ENCODE measurements around the gene INCENP.

INCENP gene

DNA sequence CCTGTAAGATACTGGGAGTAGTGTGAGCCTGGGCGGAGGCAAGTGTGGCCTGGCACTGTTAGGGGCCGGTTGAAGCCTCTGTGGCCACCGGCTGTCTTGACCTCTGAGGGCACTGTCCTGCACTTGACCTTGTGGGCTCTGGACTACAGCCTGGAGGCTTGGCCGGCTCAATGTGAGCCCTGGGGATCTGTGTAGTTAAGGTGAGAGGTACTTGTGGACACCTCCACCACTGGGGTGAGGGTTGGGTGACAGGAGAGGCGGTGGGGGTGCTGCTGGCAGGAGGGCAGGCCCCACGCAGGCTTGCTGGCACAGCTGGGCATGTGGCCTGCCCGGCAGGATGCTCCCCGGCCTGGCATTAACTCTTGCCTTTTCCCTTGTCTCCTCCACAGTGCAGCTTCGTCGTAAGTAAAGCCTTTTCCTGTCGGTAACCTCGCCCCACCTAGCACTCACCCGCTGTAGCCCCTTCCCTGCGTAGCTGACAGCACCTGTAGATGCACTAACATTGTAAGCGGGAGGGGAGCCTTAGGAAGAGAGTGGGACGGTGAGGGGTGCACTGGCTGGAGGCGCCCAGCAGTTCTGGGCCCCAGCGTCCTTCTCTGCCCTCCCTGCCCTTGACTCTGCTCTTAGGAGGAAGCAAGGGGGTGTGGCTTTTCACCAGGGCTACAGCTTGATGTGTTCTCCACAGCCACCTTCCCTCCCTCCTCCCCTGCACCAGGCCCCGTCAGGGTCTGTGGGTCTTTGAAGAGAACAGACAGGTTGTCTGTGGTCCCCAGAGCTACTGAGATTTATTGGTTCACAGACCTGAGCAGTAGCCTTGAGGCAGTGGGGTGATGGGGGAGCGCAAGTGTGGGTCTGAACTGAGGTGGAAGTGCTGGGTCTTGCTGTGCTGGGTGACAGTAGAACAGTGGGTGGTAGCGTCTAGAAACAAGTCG is 17.6 kb downstream of the INCENP start:
- DNase-seq (ENCODE audit: low spot score) = no peak

GRCh38 chr11:62142043-62142375 is 18.2 kb downstream of the INCENP start:
- DNase-seq (ENCODE audit: low spot score) = no peak

GRCh38 chr11:62142921-62143320 is 19.1 kb downstream of the INCENP start:
- no peak for DNase-seq (ENCODE audit: low spot score)

- no peak for DNase-seq (ENCODE audit: low spot score)
Observed at GRCh38 chr11:62143727-62144126, 19.9 kb downstream of the INCENP start.

DNA sequence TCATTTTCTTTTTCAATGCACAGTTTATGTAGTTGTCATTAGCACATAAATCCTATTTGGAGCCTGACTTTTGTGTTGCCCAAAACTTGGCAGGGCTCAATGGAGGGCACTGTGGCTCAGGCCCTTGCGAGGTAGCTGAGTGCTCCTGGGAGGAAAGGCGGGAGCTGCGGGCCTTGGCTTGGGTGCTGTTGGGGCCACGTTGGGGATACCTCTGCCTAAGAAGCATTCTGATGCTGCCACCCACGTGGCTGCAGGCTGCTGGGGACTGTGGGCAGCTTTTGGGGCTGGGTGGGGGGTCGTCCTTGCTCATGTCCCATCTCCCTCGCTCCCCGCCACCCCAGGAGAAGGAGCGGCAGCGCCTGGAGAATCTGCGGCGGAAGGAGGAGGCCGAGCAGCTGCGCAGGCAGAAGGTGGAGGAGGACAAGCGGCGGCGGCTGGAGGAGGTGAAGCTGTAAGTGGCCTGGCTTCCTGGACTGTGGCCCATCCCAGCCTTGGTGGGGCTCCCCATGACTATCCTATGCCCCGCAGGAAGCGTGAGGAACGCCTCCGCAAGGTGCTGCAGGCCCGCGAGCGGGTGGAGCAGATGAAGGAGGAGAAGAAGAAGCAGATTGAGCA is 20.9 kb downstream of the INCENP start:
- DNase-seq (ENCODE audit: low spot score) = no peak

GRCh38 chr11:62145261-62145871 is 21.6 kb downstream of the INCENP start:
- DNase-seq (ENCODE audit: low spot score) = no peak

- no peak for DNase-seq (ENCODE audit: low spot score)
Observed at GRCh38 chr11:62146476-62147200, 22.8 kb downstream of the INCENP start.

- no peak for DNase-seq (ENCODE audit: low spot score)
Observed at GRCh38 chr11:62147545-62147944, 23.7 kb downstream of the INCENP start.

DNA sequence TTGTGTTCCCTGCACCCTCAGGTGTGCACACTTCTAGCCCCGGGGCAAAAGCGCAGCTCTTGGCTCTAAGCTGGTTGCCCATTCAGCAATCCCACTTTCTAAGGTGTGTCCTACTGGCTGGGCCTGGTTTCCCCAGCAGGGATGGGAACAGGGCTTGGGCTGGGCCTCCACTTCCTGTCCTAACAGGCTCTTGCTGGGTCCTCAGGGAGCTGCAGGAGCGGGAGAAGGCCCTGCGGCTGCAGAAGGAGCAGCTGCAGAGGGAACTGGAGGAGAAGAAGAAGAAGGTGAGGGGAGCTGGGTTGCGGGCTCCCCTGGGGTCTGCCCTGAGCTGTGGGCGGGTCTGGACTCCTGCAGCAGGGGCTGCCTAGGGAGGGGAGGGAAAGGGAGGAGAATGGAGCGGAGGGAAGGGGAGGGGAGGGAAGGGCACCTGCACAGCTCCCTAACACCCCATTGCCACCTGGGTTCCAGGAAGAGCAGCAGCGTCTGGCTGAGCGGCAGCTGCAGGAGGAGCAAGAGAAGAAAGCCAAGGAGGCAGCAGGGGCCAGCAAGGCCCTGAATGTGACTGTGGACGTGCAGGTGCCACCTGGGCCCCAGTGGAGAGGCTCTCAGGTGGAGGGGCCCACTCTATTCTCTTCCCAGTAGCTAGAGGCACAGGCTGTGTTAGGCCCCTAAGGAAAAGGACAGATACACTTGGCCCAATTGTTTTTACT is 24.6 kb downstream of the INCENP start:
- DNase-seq (ENCODE audit: low spot score) = no peak

- no peak for DNase-seq (ENCODE audit: low spot score)
Observed at GRCh38 chr11:62149986-62150886, 26.4 kb downstream of the INCENP start.

DNA sequence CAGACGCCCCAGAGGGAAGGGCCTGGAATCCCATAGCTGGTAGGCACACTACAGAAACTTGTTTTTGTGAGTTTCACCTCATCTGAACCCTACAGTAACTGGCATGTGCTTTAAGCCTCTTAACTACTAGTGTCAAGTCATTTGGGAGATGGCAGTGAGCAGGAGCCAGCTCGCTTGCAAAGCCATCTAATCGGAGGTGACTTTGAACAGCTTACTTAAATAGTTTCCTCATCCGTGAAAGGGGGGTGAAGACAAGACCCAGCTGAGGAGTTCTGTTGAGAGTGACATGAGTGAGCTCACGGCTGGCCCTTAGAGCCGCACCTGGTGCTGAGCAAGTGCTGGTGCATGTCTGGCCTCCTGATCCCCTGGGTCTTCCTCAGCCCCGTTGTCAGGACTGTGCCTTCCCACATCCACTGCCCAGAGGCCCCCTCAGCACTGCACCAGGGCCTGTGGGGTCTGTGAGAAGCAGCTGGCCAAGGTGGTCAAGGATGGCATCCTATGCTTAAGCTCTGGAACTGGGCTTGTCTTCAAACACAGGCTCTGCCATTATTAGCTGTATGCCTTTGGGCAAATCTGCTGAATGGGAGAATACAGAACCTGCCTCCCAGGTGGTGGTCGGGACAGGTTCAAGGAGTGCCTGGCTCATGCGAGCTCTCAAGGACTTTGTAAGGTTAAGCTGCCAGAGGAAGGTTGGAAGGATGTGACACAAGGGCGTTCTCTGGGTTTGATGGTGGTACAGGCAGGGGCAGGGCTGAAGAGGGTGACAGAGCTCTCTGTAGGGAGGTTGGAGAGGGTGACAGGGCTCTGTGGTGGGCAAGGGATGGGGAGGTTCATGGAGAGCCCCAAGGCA is 27.3 kb downstream of the INCENP start:
- no peak for DNase-seq (ENCODE audit: low spot score)

DNA sequence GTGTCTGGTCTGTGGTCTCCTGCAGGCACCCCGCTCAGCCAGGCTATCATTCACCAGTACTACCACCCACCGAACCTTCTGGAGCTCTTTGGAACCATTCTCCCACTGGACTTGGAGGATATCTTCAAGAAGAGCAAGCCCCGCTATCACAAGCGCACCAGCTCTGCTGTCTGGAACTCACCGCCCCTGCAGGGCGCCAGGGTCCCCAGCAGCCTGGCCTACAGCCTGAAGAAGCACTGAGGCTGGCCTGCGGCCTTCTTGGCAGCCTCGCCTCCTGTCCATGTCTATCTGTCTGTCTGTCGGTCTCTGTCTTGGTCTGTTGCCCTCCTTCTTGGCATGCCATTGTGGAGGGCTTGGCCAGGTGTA is 27.9 kb downstream of the INCENP start:
- DNase-seq (ENCODE audit: low spot score) = no peak

GRCh38 chr11:62152245-62153086 is 28.7 kb downstream of the INCENP start:
- no peak for DNase-seq (ENCODE audit: low spot score)

GRCh38 chr11:62153087-62153395 is 29.2 kb downstream of the INCENP start:
- no peak for DNase-seq (ENCODE audit: low spot score)

DNA sequence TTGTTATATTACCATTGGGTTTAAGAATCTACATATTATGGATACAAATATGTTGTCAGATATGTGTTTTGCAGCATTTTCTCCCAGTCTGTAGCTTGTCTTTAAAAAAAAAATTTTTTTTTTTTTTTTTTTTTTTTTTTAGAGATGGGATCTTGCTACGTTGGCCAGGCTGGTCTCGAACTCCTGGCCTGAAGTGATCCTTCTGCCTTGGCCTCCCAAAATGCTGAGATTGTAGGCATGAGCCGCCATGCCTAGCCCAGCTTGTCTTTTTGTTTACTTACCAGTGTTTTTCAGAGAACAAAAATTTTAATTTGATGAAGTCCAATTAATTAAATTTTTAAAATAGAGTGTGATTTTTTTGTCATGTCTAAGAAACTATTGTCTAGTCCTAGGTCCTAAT is 29.8 kb downstream of the INCENP start:
- no peak for DNase-seq (ENCODE audit: low spot score)

DNA sequence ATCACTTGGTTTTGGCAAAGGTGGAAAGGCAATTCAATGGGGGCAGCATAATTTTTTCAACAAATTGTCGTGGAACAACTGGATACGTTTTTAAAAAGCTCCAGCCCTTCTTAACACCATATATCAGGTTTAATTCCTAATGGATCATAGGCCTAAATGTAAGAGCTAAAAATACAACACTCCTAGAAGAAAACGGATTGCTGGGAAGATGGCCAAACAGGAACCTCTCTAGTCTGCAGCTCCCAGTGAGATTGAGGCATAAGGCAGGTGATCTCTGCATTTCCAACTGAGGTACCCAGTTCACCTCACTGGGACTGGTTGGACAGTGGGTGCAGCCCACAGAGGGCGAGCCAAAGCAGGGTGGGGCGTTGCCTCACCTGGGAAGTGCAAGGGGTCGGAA is 33.8 kb downstream of the INCENP start:
- DNase-seq (ENCODE audit: low spot score) = no peak

GRCh38 chr11:62166371-62166770 is 42.6 kb downstream of the INCENP start:
- no peak for DNase-seq (ENCODE audit: low spot score)

DNA sequence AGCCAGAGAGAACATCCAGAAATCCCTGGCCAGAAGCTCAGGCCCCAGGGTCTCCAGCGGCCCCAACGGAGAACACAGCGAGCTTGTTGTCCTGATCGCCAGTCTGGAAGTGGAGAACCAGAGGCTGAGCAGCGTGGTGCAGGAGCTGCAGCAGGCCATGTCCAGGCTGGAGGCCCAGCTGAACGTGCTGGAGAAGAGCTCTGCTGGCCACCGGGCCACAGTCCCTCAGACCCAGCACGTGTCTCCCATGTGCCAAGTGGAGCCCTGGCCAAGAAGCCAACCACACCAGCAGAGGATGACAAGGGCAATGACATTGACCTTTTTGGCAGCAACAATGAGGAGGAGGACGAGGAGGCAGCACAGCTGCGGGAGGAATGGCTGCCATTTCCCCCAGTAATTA is 45.6 kb downstream of the INCENP start:
- DNase-seq (ENCODE audit: low spot score) = no peak

GRCh38 chr11:62169935-62170334 is 46.1 kb downstream of the INCENP start:
- no peak for DNase-seq (ENCODE audit: low spot score)
